Inflammatory macrophage treated with lipopolysaccharide for 1 hour (primary cell): ENCODE results near the gene ASB10.

Source experiments
- DNase-seq, 2 donors: peaks; one replicate each; pipeline ENCODE4 v3.0.0-alpha.2; 2020 to 2022

ASB10 gene, protein sequence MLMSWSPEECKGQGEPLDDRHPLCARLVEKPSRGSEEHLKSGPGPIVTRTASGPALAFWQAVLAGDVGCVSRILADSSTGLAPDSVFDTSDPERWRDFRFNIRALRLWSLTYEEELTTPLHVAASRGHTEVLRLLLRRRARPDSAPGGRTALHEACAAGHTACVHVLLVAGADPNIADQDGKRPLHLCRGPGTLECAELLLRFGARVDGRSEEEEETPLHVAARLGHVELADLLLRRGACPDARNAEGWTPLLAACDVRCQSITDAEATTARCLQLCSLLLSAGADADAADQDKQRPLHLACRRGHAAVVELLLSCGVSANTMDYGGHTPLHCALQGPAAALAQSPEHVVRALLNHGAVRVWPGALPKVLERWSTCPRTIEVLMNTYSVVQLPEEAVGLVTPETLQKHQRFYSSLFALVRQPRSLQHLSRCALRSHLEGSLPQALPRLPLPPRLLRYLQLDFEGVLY

DNA sequence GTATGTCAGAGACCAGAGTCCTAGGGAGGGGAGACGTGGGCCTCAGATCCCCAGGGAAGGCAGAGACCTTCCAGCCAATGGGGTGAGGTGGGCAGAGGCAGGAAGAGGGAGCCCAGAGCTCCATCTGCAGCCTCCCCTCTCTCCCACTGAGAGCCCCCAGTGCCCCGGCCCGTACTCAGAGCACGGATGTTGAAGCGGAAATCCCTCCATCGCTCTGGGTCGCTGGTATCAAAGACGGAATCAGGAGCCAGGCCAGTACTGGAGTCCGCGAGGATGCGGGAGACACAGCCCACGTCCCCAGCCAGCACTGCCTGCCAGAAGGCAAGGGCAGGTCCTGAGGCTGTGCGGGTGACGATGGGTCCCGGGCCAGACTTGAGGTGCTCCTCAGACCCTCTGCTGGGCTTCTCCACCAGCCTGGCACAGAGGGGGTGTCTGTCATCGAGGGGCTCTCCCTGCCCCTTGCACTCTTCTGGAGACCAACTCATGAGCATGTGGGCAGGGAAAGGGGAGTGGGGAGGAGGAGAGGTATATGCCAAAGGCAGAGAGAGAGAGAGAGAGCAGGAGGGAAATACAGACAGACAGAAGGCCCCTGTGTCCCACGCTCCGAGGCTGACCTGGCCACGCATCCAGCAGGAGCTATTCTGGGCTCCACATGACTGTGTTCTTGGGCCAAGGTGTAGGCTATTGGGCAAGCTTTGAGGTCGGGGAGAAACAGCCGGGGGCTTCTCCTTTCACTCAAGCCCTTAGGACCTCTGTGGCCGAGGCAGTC, at the start of gene ASB10:
ASB10 (minus strand) TSS at position 611 of the 769 bp plus-strand sequence; CDS start at position 491, 120 bp downstream.
- no peak for DNase-seq

DNA sequence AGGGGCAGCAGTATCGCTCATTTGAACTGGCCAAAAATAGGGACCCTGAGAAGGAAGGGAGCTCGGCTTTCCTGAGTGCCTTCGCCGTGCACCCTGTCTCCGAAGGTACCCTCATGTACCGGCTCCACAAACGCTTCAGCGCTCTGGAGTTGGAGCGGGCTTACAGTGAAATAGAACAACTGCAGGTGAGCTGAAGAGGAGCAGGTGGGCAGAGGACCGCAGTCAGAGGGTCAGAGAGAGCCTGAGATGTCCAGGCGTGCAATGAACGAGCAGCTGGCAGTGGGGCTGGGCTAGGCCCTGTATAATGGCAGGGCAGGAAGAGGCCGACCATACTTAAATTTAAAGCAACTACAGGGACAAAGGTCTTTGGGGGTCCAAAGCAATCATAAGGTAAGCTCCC, 49.4 kb upstream of the ASB10 start:
- DNase-seq = no peak

DNA sequence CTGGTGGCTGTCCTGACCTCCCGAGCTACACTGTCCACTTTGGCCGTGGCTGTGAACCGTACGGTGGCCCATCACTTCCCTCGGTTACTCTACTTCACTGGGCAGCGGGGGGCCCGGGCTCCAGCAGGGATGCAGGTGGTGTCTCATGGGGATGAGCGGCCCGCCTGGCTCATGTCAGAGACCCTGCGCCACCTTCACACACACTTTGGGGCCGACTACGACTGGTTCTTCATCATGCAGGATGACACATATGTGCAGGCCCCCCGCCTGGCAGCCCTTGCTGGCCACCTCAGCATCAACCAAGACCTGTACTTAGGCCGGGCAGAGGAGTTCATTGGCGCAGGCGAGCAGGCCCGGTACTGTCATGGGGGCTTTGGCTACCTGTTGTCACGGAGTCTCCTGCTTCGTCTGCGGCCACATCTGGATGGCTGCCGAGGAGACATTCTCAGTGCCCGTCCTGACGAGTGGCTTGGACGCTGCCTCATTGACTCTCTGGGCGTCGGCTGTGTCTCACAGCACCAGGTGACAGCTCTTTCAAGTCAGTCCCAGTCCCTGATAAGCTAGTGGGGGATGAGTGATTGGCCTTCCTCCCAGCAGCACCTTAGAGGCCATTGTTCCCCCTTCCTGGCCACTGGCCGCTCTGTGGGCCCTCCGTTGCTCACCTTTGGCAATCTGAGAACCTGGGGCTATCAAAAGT, 48.2 kb upstream of the ASB10 start:
- no peak for DNase-seq

DNA sequence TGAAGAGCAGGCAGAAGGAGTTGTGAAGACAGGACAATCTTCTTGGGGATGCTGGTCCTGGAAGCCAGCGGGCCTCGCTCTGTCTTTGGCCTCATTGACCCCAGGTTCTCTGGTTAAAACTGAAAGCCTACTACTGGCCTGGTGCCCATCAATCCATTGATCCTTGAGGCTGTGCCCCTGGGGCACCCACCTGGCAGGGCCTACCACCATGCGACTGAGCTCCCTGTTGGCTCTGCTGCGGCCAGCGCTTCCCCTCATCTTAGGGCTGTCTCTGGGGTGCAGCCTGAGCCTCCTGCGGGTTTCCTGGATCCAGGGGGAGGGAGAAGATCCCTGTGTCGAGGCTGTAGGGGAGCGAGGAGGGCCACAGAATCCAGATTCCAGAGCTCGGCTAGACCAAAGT, 46.8 kb upstream of the ASB10 start:
- DNase-seq = no peak

DNA sequence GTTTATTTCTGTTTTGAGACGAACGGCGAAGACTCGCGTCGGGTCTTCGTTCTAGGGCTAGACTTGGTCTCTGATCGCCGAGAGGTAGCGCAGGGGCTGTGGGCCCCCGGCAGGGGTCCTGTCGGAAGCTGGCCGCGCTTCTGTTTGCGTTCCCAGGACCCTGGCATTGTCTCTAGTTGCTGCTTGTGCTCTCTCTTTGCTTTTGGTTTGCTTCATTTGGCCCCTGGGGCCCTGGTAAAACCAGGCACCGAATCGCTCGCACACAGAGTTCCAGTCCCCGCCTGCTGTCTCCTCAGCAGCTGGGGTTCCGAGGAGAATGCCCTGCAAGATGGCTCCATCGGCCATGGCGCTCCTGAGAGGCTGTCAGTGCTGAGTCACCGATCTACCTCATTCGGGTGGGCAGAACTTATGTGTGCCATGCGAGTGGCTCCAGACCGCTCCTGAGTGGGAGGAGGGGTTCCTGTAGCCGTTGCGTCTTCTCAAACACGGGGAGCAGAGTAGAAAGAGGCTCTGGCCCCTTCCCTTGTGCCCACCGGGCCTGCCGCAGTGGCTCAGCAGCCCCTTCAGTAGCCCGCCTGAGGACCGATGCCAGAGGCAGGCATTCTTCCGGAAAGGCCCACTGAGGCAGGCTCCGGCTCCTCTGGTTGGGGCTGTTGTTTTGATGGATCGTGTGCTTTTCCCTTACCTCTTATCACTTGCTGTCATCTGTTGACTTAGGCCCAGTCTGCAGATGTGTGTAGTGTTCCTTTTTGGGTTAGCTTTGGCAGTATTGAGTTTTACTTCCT, 46.1 kb upstream of the ASB10 start:
- DNase-seq = peak; percentile 74 to 83

DNA sequence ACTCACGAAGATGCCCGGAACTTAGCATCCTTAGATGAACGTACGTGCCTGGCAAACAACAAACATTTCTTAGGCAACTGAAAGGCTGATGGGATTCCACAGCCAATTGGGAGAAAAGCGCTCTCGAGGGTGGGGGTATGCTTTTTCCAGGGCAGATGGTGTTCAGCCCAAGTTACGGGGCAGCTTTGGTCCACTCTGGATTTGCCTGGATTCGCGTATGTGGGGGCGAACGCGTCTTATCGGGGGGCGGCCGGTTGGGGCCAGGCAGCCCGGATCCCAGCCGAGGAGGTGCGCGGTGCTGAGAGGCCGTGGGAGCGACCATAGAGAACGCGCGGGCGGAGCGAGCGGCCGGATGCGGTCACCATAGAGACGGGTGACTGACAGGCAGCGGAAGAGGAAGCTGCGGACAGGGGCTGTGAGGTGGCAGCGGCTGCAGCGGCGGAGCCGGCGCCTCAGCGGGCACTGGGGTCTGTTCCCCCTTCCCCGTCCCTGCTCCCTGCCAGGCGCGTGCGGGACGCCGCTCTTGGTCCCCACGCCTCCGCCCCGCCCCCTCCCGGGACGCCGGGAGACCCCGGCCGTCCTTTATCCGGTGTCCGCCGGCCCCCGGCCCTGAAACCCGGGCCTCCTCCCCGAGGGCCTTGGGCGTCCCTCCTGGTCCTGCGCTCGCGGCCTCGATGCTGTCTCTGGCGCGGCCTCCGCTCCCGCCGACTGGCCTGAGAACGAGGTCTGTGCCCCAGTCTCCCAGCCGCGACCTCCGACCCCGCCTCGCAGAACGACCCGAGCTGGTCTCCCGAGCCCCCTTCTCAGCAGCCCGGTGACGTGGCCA, 45.3 kb upstream of the ASB10 start, which contains the start of gene CHPF2:
CHPF2 (plus strand) TSS at position 393 of the 826 bp plus-strand sequence. CDS start 1,529 bp downstream, outside the sequence.
- peak; percentile 80 to 89 for DNase-seq

DNA sequence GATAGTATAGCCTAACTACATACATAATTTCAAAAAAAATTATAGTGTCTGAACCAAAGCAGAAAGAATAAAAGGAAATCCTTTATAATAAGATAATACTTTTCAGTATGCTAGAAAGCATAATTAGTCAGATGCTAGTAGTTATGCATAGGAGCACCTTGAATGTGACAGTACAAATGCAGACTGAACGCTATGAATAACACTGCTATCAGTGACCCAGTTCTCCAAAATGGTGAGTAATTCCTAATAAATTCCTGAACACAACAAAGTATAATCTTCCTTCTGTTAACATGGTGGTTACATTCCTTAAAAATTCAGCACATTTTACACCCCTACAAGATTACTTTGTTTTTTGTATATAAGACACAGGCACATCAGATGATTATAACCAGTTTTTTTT, 44.0 kb upstream of the ASB10 start:
- DNase-seq = no peak

DNA sequence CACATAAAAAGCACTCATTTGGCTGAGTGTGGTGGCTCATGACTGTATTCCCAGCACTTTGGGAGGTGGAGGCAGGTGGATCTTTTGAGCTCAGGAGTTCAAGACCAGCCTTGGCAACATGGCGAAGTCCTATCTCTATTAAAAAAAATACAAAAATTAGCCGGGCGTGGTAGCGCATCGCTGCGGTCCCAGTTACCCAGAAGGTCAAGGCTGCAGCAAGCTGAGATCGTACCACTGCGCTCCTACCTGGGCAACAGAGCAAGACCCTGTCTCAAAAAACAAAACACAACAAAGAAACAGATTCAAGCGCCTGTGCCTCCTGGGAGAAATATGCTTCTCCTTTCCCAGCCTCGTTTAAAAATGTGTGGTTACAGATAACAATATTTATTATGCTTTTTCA, 42.2 kb upstream of the ASB10 start:
- no peak for DNase-seq

DNA sequence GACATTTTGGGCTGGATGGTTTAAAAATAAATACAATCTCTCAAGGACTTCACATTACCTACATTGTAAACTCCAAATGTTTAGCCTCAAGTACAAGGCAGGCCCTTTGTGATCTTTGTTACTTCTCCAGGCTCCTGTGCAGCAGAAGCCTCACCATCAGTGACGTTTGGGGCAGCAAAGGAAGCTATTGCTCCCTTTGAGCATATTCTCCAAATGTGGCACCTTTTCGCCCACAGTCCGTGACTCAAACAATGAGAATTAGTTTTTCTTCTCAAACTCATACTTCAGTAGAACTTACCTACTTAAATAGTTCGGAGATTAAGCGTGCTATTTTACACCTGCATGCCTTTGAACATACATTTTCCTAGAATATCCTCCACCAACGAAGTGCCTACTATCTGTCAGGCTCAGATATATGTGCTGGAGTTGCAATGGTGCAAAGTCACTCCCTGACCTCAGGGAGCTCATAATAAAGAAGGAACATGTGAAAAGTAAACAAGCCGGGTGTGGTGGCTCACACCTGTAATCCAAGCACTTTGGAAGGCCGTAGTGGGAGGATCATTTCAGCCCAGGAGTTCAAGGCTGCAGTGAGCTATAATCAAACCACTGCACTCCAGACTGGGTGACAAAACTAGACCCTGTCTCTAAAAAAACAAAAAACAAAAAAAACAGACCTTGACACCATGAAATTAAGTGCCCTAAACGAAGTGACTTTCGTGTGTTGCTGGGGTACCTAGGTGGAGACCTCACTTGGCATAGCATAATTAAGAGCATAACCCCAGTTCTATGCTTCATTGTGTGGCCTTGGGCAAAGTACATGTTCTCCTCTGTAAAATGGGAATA, 41.2 kb upstream of the ASB10 start:
- no peak for DNase-seq

DNA sequence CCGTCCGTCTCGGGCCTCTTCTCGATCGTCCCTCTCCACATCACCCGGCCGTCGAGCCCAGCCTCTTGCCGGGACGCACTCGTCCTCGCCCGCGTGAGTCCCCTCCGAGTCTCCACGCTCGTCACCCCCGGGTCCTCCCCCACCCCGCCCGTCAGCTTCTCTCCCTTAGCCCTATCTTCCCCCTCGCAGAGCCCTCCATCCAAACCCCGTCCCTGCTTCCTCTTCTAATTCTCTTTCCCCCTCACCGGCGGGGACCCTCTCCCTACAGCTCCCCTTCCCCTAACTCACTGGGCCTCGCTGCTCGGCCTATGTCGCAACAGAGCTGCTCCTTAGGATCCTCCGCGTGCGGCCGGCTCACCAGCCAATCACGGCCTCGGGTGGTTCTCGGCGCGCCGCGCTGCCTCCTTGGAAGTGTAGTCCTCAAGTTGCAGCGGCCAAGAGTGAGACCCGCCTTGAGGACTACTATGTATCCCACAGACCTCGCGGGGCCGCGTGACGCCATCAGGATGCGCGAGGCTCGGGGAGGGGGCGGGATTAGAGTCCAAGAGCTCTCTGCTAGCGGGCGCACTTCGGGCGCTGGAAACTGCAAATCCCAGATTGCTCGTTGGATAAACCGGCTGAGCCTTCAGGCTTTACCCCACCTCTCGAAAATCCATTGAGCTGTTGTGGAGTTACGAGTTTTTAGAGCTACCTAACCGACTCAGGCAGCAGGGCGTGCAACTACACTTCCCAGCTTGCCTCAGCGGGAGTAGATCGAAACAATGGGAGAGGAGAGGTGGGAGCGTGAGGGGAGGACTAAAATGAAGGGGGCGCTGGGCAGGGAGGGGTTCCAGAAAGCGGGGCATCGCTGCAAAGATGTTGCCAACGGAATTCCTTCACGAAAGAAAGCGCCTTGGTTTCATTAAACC, 40.1 kb upstream of the ASB10 start, which contains the start of gene ABCF2:
ABCF2 (minus strand) TSS at position 331 of the 908 bp plus-strand sequence. CDS start 747 bp downstream, outside the sequence.
- DNase-seq = peak; percentile 98 to 99

DNA sequence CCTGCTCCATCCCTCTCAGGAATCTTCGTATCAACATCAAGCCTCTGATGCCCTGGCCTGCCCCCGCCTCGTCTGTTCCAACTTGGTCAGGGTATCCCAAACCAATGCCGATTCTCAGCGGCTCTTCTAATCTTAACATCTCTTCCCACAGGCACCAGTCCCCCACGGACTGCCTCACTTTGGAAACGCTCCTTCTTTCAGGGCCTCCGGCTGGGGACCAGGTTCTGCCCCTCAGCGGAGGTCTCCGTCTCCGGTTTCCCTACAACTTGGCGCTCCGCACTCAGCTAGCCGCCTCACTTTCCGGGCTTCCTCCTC, 39.5 kb upstream of the ASB10 start:
- DNase-seq = no peak

DNA sequence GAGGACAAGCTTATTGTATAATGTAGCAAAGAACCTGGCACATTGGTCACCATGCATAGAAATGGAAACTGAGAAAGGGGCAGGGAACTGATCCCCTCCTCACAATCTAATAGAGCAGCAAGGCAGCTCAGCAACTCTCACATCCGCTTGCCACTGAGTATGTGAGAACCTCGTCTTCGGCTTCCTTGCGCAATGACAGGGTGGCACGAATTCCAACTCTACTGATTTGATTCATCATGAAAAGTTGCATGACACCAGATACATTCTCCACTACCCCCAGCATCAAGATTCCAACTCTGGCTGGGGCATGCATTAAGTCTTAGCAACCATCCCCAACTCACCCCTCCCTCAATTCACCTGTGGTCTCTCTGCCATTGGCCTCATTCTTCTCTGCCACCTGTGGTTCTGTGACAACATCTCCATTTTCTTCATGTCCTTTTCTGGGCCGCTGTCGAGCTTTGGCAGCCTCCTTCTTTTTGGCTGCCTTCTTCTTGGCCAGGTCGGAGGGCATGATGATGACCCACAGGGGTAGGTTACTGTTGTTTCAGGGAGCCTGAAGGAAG, 39.0 kb upstream of the ASB10 start:
- no peak for DNase-seq

DNA sequence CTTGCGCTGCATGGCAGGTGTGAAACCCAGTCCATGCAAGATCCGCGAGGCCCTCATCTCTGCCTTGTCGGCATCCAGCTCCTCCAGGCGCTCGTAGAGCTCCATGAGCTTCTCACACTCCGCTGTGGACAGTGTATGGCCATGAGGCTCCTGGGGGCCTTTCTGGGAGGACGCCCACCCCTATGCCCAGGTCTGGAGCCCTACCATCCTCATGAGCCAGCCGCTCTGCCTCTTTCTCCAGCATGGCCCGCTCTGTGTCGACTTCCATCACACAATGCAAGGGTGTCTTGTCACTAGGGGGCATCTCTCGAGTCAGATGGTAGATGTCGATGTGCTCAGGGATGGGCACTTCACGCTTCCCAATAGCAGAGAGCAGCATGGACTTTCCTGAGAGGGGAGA, 36.7 kb upstream of the ASB10 start:
- no peak for DNase-seq

DNA sequence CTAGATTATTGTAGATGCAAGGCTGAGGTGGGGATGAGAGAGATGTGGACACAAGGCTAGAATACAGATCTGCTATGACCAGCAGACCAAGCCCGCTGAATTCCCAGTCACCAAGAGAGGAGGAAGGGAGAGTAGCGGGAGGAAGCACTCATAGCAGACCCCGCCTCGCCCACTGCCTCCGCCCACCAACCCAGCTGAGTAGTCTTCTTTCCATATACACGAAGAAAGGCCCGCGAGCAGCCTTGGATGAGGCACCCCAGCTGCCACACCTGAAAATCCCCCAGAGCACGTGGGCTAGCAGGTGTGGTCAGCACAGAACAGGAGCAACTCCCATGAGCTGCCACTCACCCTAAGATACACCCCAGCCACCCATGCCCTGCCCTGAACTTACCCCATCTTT, 31.1 kb upstream of the ASB10 start:
- DNase-seq = no peak

DNA sequence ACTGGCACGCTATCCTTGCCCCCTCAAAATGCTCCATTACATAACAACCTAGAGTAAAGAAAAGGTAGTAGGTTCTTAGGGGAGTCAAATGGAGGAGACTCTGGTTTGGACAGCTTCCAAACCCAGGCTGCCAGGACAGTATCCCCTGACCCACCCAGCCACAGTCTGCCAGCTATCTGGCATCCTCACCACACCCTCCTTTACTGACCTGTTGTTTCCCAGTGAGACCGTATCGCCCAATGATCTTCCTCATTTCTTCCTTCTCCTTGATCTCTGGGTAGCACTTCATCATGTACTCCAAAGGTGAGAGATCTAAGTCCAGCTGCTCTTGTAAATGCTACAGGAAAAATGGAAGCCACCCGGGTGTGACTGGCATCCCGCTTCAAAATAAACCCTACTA, 28.3 kb upstream of the ASB10 start:
- no peak for DNase-seq

DNA sequence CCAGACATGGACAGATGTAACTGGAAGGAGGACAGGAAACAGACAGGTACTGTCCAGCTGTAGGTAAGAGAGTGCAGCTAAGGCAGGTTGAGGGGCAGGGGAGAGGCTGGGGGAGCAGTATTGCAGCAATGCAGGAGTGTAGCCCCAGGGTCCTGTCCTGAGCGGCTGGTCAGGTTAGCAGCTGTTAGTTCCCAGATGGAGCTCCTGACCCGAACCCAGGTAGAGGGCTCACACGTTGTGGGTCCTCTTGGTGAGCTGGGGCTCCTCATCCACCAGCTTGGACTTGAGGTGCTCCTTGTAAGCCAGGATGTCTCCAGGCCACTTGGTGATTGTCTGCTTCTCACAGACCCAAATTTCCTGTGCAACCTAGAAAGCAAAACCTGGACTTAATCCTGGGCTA, 26.8 kb upstream of the ASB10 start:
- no peak for DNase-seq

DNA sequence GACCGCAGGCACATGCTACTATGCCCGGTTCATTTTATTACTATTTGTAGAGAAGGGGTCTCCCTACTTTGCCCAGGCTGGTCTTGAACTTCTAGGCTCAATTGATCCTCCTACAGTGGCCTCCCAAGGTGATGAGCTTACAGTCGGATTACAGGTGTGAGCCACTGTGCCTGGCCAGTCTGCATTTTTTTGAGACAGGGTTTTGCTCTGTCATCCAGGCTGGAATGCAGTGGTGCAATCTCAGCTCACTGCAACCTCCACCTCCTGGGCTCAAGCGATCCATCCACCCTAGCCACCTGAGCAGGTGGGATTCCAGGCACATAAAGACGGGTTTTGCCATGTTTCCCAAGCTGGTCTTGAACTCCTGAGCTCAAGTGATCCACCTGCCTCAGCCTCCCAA, 25.6 kb upstream of the ASB10 start:
- no peak for DNase-seq

DNA sequence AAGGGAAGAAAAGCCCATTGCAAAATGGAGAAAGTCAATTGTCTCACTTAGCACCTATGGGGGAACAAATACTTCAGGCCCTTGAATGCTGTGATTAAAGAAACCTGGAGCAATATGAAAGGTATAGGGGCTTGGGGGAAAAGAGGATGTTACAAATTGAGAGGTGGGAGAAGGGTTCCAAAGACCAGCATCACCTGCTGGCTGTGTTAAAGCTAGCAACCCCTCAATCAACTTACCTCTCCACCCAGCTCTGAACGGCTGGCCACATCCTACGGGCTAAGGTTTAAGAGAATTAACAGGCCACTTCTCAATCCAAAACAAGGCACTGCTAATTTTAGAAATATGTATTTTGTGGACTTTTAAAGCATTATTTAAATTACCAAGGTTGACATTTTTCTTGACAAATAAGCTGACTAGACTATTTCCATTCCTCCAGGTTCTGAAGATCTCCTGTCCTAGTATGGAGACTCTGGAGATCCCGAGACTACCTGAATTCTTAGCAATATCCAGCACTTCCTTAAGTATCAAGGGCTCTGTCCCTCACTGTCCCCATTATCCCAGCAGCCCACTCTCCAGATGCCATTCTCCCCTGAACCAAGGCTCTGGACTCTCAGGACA, 24.2 kb upstream of the ASB10 start:
- no peak for DNase-seq
